HepG2 (cell line): ENCODE results near the gene MAP3K1. TPM values are rescaled to one million over a fixed set of nuclear protein-coding genes. Genes with fewer than 3 reads are reported as not detected.

Experiments
- AGO2 ChIP-seq: fragments of 200-400 bp; formaldehyde crosslinking; optimal IDR thresholded peaks from 2 replicates; pipeline ENCODE3; 2017; ENCODE audit warnings: mild to moderate bottlenecking, low read depth, low read length, moderate library complexity
- MYC ChIP-seq: sonication (generic); formaldehyde crosslinking; IDR thresholded peaks from 2 replicates; pipeline ENCODE4 v1.9.0; 2021; ENCODE audit warnings: missing genetic modification reagents, borderline replicate concordance
- NFE2L1 ChIP-seq: sonication (generic); formaldehyde crosslinking; IDR thresholded peaks from 2 replicates; pipeline ENCODE4 v1.4.0; 2020; ENCODE audit warnings: missing genetic modification reagents, mild to moderate bottlenecking, borderline replicate concordance
- SAFB2 ChIP-seq: sonication (generic); formaldehyde crosslinking; IDR thresholded peaks from 2 replicates; pipeline ENCODE4 v1.5.1; 2020; ENCODE audit warnings: missing genetic modification reagents, low read depth, mild to moderate bottlenecking, borderline replicate concordance
- ZFP90 ChIP-seq: sonication (generic); formaldehyde crosslinking; IDR thresholded peaks from 2 replicates; pipeline ENCODE4 v1.8.0; 2022; ENCODE audit warnings: missing genetic modification reagents, mild to moderate bottlenecking, inconsistent platforms, borderline replicate concordance
- ZNF136 ChIP-seq: sonication (generic); formaldehyde crosslinking; IDR thresholded peaks from 2 replicates; pipeline ENCODE4 v1.8.1; 2022; ENCODE audit warnings: low read depth, mild to moderate bottlenecking, moderate library complexity, missing genetic modification reagents
- ZNF556 ChIP-seq: sonication (generic); formaldehyde crosslinking; IDR thresholded peaks from 2 replicates; pipeline ENCODE4 v1.4.0; 2020; ENCODE audit warnings: mild to moderate bottlenecking, missing genetic modification reagents, borderline replicate concordance
- ZNF652 ChIP-seq: IDR thresholded peaks from 2 replicates; pipeline ENCODE4 v1.6.1; 2016; ENCODE audit warnings: low read depth, borderline replicate concordance
- ZNF782 ChIP-seq: sonication (generic); formaldehyde crosslinking; IDR thresholded peaks from 2 replicates; pipeline ENCODE4 v1.4.0; 2020; ENCODE audit warnings: missing genetic modification reagents, mild to moderate bottlenecking, borderline replicate concordance
- polyA plus RNA-seq, 8 experiments: library from polyadenylated mRNA; depleted of rRNA in 3 of 8; stranded (reverse) in 7 of 8; unstranded in 1 of 8; fragments of >200 nt; fragmentation: Illumina TruSeq in 4 of 8; extraction: Trizol in 4 of 8; gene quantifications; 2 replicates each; pipeline versions ENCODE4 v1.2.1 to v1.2.3, GENCODE V29; 2011 to 2016; ENCODE audit warnings: low read depth in 4 of 8, missing spikeins in 1 of 8, mixed read lengths in 1 of 8; ENCODE audit not compliant: insufficient read depth in 1 of 8
- total RNA-seq, 5 experiments: library from RNA; depleted of rRNA; stranded (reverse); fragments of >200 nt; fragmentation: Illumina TruSeq; extraction: Trizol; gene quantifications; 2 replicates each; pipeline ENCODE4 v1.2.3, GENCODE V29; 2016; ENCODE audit warnings: low read depth in 1 of 5
- TF ChIP-seq, protein P1 (sequence below): sonication (generic); formaldehyde crosslinking; IDR thresholded peaks from 2 replicates; pipeline ENCODE4 v1.5.1; 2020; ENCODE audit warnings: mild to moderate bottlenecking, missing genetic modification reagents, moderate library complexity
- TF ChIP-seq, protein P2 (sequence below): sonication (generic); formaldehyde crosslinking; IDR thresholded peaks from 2 replicates; pipeline ENCODE4 v1.4.0; 2020; ENCODE audit warnings: missing genetic modification reagents
- TF ChIP-seq, protein P3 (sequence below): sonication (generic); formaldehyde crosslinking; IDR thresholded peaks from 2 replicates; pipeline ENCODE4 v1.8.1; 2023; ENCODE audit warnings: mild to moderate bottlenecking, missing genetic modification reagents
- TF ChIP-seq, protein P4 (sequence below): sonication (generic); formaldehyde crosslinking; IDR thresholded peaks from 2 replicates; pipeline ENCODE4 v1.4.0; 2020; ENCODE audit warnings: missing genetic modification reagents
- TF ChIP-seq, protein P5 (sequence below): sonication (generic); formaldehyde crosslinking; IDR thresholded peaks from 2 replicates; pipeline ENCODE4 v1.4.0; 2020; ENCODE audit warnings: missing genetic modification reagents; ENCODE audit errors: not compliant biosample characterization

The MAP3K1 gene
- total and polyA plus RNA-seq, 2 of the 13 experiments (the other 11 are each of a cell fraction or from before 2014, with no cell fraction given): 16.4 to 30.3 TPM

DNA sequence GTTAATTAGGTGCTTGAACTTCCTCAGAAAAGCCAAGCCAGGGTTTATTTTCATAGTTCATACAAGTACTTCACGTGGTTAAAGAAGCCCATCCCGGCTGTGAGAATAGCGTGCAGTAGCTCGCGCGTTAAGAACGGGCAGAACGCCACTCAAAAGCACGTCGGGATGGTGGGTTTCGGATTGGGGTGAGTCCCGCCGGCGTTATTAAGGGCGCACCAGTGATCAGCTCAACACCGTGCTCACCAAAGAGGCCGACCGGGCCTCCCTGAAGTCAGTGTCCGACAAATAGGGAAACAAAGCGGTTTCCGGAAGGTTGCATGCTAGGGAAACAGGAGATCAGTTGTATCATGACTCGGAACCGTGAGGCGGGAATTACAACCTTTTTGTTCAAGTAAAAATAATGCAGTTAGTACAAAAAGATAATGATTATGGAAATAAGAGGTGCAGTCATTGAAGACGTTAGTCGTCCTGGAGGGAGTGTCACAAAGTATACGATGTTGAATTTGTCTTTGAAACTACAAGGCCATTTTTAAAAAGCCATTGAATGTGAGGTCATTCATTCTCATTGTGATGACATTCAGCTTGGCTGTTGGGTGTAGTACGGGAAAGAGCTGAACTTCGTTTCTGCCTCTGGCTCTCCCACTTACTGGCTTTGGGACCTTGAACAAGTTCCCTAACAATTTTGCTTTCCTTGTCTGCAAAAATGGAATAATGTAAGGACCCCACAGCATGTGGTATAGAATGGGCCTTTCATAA lies 95.0 kb downstream of the MAP3K1 start (continued):
- TF ChIP-seq, protein P1, sequence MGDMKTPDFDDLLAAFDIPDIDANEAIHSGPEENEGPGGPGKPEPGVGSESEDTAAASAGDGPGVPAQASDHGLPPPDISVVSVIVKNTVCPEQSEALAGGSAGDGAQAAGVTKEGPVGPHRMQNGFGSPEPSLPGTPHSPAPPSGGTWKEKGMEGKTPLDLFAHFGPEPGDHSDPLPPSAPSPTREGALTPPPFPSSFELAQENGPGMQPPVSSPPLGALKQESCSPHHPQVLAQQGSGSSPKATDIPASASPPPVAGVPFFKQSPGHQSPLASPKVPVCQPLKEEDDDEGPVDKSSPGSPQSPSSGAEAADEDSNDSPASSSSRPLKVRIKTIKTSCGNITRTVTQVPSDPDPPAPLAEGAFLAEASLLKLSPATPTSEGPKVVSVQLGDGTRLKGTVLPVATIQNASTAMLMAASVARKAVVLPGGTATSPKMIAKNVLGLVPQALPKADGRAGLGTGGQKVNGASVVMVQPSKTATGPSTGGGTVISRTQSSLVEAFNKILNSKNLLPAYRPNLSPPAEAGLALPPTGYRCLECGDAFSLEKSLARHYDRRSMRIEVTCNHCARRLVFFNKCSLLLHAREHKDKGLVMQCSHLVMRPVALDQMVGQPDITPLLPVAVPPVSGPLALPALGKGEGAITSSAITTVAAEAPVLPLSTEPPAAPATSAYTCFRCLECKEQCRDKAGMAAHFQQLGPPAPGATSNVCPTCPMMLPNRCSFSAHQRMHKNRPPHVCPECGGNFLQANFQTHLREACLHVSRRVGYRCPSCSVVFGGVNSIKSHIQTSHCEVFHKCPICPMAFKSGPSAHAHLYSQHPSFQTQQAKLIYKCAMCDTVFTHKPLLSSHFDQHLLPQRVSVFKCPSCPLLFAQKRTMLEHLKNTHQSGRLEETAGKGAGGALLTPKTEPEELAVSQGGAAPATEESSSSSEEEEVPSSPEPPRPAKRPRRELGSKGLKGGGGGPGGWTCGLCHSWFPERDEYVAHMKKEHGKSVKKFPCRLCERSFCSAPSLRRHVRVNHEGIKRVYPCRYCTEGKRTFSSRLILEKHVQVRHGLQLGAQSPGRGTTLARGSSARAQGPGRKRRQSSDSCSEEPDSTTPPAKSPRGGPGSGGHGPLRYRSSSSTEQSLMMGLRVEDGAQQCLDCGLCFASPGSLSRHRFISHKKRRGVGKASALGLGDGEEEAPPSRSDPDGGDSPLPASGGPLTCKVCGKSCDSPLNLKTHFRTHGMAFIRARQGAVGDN (CRISPR knock-in tag): peak; percentile 4
- TF ChIP-seq, protein P2, sequence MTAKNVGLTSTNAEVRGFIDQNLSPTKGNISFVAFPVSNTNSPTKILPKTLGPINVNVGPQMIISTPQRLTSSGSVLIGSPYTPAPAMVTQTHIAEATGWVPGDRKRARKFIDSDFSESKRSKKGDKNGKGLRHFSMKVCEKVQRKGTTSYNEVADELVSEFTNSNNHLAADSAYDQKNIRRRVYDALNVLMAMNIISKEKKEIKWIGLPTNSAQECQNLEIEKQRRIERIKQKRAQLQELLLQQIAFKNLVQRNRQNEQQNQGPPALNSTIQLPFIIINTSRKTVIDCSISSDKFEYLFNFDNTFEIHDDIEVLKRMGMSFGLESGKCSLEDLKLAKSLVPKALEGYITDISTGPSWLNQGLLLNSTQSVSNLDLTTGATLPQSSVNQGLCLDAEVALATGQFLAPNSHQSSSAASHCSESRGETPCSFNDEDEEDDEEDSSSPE: no peak; the same call in 1 of the 2 replicates
- TF ChIP-seq, protein P3, sequence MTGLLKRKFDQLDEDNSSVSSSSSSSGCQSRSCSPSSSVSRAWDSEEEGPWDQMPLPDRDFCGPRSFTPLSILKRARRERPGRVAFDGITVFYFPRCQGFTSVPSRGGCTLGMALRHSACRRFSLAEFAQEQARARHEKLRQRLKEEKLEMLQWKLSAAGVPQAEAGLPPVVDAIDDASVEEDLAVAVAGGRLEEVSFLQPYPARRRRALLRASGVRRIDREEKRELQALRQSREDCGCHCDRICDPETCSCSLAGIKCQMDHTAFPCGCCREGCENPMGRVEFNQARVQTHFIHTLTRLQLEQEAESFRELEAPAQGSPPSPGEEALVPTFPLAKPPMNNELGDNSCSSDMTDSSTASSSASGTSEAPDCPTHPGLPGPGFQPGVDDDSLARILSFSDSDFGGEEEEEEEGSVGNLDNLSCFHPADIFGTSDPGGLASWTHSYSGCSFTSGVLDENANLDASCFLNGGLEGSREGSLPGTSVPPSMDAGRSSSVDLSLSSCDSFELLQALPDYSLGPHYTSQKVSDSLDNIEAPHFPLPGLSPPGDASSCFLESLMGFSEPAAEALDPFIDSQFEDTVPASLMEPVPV: no peak
- TF ChIP-seq NFE2L1 (CRISPR knock-in tag): no peak
- TF ChIP-seq ZFP90 (CRISPR knock-in tag): no peak
- peak; percentile 7; the same call in 1 of the 2 replicates for TF ChIP-seq MYC (CRISPR knock-in tag)
- TF ChIP-seq ZNF556: no peak; the same call in 1 of the 2 replicates
- no peak for TF ChIP-seq AGO2
- TF ChIP-seq ZNF652 (CRISPR knock-in tag): no peak
- no peak for TF ChIP-seq ZNF136
- TF ChIP-seq, protein P4, sequence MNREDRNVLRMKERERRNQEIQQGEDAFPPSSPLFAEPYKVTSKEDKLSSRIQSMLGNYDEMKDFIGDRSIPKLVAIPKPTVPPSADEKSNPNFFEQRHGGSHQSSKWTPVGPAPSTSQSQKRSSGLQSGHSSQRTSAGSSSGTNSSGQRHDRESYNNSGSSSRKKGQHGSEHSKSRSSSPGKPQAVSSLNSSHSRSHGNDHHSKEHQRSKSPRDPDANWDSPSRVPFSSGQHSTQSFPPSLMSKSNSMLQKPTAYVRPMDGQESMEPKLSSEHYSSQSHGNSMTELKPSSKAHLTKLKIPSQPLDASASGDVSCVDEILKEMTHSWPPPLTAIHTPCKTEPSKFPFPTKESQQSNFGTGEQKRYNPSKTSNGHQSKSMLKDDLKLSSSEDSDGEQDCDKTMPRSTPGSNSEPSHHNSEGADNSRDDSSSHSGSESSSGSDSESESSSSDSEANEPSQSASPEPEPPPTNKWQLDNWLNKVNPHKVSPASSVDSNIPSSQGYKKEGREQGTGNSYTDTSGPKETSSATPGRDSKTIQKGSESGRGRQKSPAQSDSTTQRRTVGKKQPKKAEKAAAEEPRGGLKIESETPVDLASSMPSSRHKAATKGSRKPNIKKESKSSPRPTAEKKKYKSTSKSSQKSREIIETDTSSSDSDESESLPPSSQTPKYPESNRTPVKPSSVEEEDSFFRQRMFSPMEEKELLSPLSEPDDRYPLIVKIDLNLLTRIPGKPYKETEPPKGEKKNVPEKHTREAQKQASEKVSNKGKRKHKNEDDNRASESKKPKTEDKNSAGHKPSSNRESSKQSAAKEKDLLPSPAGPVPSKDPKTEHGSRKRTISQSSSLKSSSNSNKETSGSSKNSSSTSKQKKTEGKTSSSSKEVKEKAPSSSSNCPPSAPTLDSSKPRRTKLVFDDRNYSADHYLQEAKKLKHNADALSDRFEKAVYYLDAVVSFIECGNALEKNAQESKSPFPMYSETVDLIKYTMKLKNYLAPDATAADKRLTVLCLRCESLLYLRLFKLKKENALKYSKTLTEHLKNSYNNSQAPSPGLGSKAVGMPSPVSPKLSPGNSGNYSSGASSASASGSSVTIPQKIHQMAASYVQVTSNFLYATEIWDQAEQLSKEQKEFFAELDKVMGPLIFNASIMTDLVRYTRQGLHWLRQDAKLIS (CRISPR knock-in tag): no peak
- TF ChIP-seq, protein P5, sequence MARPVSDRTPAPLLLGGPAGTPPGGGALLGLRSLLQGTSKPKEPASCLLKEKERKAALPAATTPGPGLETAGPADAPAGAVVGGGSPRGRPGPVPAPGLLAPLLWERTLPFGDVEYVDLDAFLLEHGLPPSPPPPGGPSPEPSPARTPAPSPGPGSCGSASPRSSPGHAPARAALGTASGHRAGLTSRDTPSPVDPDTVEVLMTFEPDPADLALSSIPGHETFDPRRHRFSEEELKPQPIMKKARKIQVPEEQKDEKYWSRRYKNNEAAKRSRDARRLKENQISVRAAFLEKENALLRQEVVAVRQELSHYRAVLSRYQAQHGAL (CRISPR knock-in tag): no peak
- TF ChIP-seq SAFB2: no peak
- TF ChIP-seq ZNF782 (CRISPR knock-in tag): no peak
